GM19351 (cell line): ENCODE measurements around the gene ANAPC1.
"Not testable (repeated sequence)": the region's sequence is repeated elsewhere in the genome, so short reads cannot be mapped to it uniquely, and the experiment has no call there.

Experiments
- ATAC-seq: cut with Tn5 transposase; IDR thresholded peaks from one replicate; pipeline ENCODE4 v1.9.1; 2021; ENCODE audit warnings: mild to moderate bottlenecking, moderate library complexity; ENCODE audit not compliant: unreplicated experiment

ANAPC1 gene

GRCh38 chr2:111830479-111830878, 53.5 kb downstream of the ANAPC1 start:
- ATAC-seq = peak; percentile 71

GRCh38 chr2:111828217-111828766, 55.7 kb downstream of the ANAPC1 start:
- ATAC-seq = not testable (repeated sequence)

- not testable (repeated sequence) for ATAC-seq
Observed at GRCh38 chr2:111812970-111813622, 70.9 kb downstream of the ANAPC1 start.

- not testable (repeated sequence) for ATAC-seq
Observed at GRCh38 chr2:111790633-111791032, 93.4 kb downstream of the ANAPC1 start.

GRCh38 chr2:111784081-111784480, 99.9 kb downstream of the ANAPC1 start:
- not testable (repeated sequence) for ATAC-seq

- not testable (repeated sequence) for ATAC-seq
Observed at GRCh38 chr2:111782195-111782594, 101.8 kb downstream of the ANAPC1 start.

GRCh38 chr2:111781443-111782094, 102.4 kb downstream of the ANAPC1 start:
- not testable (repeated sequence) for ATAC-seq

- ATAC-seq = not testable (repeated sequence)
Observed at GRCh38 chr2:111777155-111777554, 106.8 kb downstream of the ANAPC1 start.

- ATAC-seq = not testable (repeated sequence)
Observed at GRCh38 chr2:111776296-111776695, 107.7 kb downstream of the ANAPC1 start.

GRCh38 chr2:111772180-111772579, 111.8 kb downstream of the ANAPC1 start:
- peak; percentile 61 for ATAC-seq

GRCh38 chr2:111770916-111771658, 112.9 kb downstream of the ANAPC1 start:
- not testable (repeated sequence) for ATAC-seq

- ATAC-seq = not testable (repeated sequence)
Observed at GRCh38 chr2:111768266-111769190, 115.5 kb downstream of the ANAPC1 start.

- ATAC-seq = not testable (repeated sequence)
Observed at GRCh38 chr2:111767087-111767486, 116.9 kb downstream of the ANAPC1 start.

- not testable (repeated sequence) for ATAC-seq
Observed at GRCh38 chr2:111766295-111766694, 117.7 kb downstream of the ANAPC1 start.

GRCh38 chr2:111764151-111764550, 119.8 kb downstream of the ANAPC1 start:
- not testable (repeated sequence) for ATAC-seq

- ATAC-seq = not testable (repeated sequence)
Observed at GRCh38 chr2:111760697-111761284, 123.2 kb downstream of the ANAPC1 start.

GRCh38 chr2:111752533-111752932, 131.5 kb downstream of the ANAPC1 start:
- ATAC-seq = not testable (repeated sequence)

GRCh38 chr2:111750641-111751040, 133.4 kb downstream of the ANAPC1 start:
- not testable (repeated sequence) for ATAC-seq

GRCh38 chr2:111748429-111748828, 135.6 kb downstream of the ANAPC1 start:
- not testable (repeated sequence) for ATAC-seq
